Keratinocyte (primary cell): ENCODE results near the gene GMEB2. TPM values are rescaled to one million over a fixed set of nuclear protein-coding genes. Genes with fewer than 3 reads are reported as not detected.

Experiments
- DNase-seq: peaks from one replicate; pipeline ENCODE4 v3.0.0-alpha.2; 2011; ENCODE audit warnings: low read depth, missing footprints, low spot score
- FAIRE-seq: peaks from 2 replicates; lab custom pipeline; 2011; peaks lifted over from hg19 to GRCh38; lab: Jason Lieb, UNC
- H2AFZ ChIP-seq: 2 replicates; pipeline ENCODE4 v1.6.0; 2012; ENCODE audit warnings: low read length, control low read depth, inconsistent platforms; ENCODE audit not compliant: control insufficient read depth
- H3K27ac ChIP-seq: 2 replicates; pipeline ENCODE4 v1.5.1; 2011; ENCODE audit warnings: low read length; ENCODE audit not compliant: control insufficient read depth, insufficient read depth
- H3K27me3 ChIP-seq: 3 replicates; pipeline ENCODE4 v1.6.0; 2011; ENCODE audit warnings: low read length; ENCODE audit not compliant: control insufficient read depth, insufficient read depth; ENCODE audit errors: extremely low read depth
- H3K36me3 ChIP-seq, 2 experiments: 2 replicates in 1 of 2; 3 replicates in 1 of 2; pipeline ENCODE4 v1.5.1; 2011; ENCODE audit warnings: low read length in 2 of 2, mild to moderate bottlenecking in 1 of 2; ENCODE audit not compliant: control insufficient read depth in 2 of 2, insufficient read depth in 2 of 2; ENCODE audit errors: extremely low read depth in 1 of 2
- H3K4me1 ChIP-seq: 3 replicates; pipeline ENCODE4 v1.5.1; 2011; ENCODE audit warnings: low read length; ENCODE audit not compliant: control insufficient read depth, insufficient read depth; ENCODE audit errors: extremely low read depth
- H3K4me2 ChIP-seq: 3 replicates; pipeline ENCODE4 v1.6.0; 2011; ENCODE audit warnings: low read depth, low read length; ENCODE audit not compliant: control insufficient read depth, insufficient read depth; ENCODE audit errors: extremely low read depth
- H3K4me3 ChIP-seq, 3 experiments: fragments of 200-600 bp in 1 of 3; sonication (generic) in 1 of 3; 2 replicates in 2 of 3; 3 replicates in 1 of 3; pipeline ENCODE4 v1.5.1; 2011 to 2016; ENCODE audit warnings: low read length in 3 of 3, mild to moderate bottlenecking in 3 of 3, control low read depth in 2 of 3, inconsistent platforms in 1 of 3, low read depth in 1 of 3, mixed read lengths in 1 of 3, mixed run types in 1 of 3, moderate library complexity in 1 of 3; ENCODE audit not compliant: control insufficient read depth in 2 of 3, insufficient read depth in 2 of 3; ENCODE audit errors: extremely low read depth in 1 of 3
- H3K79me2 ChIP-seq: 2 replicates; pipeline ENCODE4 v1.6.0; 2012; ENCODE audit warnings: low read length; ENCODE audit not compliant: control insufficient read depth, insufficient read depth
- H3K9ac ChIP-seq: 3 replicates; pipeline ENCODE4 v1.6.0; 2011; ENCODE audit warnings: low read length; ENCODE audit not compliant: control insufficient read depth, insufficient read depth; ENCODE audit errors: extremely low read depth
- H3K9me1 ChIP-seq: 3 replicates; pipeline ENCODE4 v1.6.0; 2011; ENCODE audit warnings: low read length; ENCODE audit not compliant: control insufficient read depth, insufficient read depth; ENCODE audit errors: extremely low read depth
- H3K9me3 ChIP-seq: 2 replicates; pipeline ENCODE4 v1.5.1; 2012; ENCODE audit warnings: low read depth, low read length; ENCODE audit not compliant: control insufficient read depth
- H4K20me1 ChIP-seq: 3 replicates; pipeline ENCODE4 v1.6.0; 2011; ENCODE audit warnings: low read length; ENCODE audit not compliant: control insufficient read depth, insufficient read depth; ENCODE audit errors: extremely low read depth
- CTCF ChIP-seq, 3 experiments: IDR thresholded peaks in 1 of 3; conservative IDR thresholded peaks in 1 of 3; optimal IDR thresholded peaks in 1 of 3; 2 replicates in 2 of 3; 3 replicates in 1 of 3; pipeline versions ENCODE3 to v1.5.1; 2011; ENCODE audit warnings: low read length in 3 of 3, mild to moderate bottlenecking in 3 of 3, moderate library complexity in 2 of 3, control low read depth in 1 of 3, inconsistent platforms in 1 of 3; ENCODE audit not compliant: insufficient read depth in 2 of 3; ENCODE audit errors: extremely low read depth in 1 of 3
- EZH2 ChIP-seq: IDR thresholded peaks from one replicate; pipeline ENCODE4 v1.6.1; 2012; ENCODE audit warnings: inconsistent platforms, mild to moderate bottlenecking, low read length, moderate library complexity
- dilution Hi-C: fragments of 300-500 bp; cut with MboI; formaldehyde crosslinking; loops from one replicate; pipeline ENCODE4 v1.7.0; 2020; ENCODE audit warnings: low sequenced_read_pairs; ENCODE audit not compliant: extremely low pct_ligation_motif_present
- polyA plus RNA-seq, 5 experiments: library from polyadenylated mRNA; depleted of rRNA in 3 of 5; stranded (reverse) in 3 of 5; stranded (forward) in 1 of 5; unstranded in 1 of 5; fragments of >200 nt; gene quantifications; 1 replicate in 1 of 5; 2 replicates in 3 of 5; 3 replicates in 1 of 5; pipeline versions ENCODE4 v1.2.1 to v1.2.3, GENCODE V29; 2011 to 2012; ENCODE audit warnings: missing spikeins in 2 of 5, low read depth in 1 of 5, low replicate concordance in 1 of 5

Gene GMEB2
- polyA plus RNA-seq, 1 donor (not counting 4 experiments of a cell fraction or from before 2014, with no cell fraction given) = 5.1 TPM

GRCh38 chr20:63578224-63579016 is 48.5 kb downstream of the GMEB2 start:
- Histone ChIP-seq H3K4me3 (no peak overlapping the region), H3K36me3 (no peaks in the 10 kb centered on the region), H3K4me2 (no peak overlapping the region), H3K4me1 (peaks cover 9% of the 10 kb centered on the region), H2AFZ (no peak overlapping the region), H3K9me3 (no peaks in the 10 kb centered on the region), H3K27ac (no peak overlapping the region), H3K27me3 (no peaks in the 10 kb centered on the region), H3K9me1 (no peaks in the 10 kb centered on the region), H4K20me1 (no peaks in the 10 kb centered on the region), H3K79me2 (peaks cover 4% of the 10 kb centered on the region), H3K9ac (no peak overlapping the region)
- no peak for FAIRE-seq
- dilution Hi-C loops = no loop called here
- TF ChIP-seq EZH2 (no peak), CTCF (optimal IDR thresholded peaks at IDR 0.05 in 1 of 3, IDR thresholded peaks at IDR 0.05 in 1 of 3, conservative IDR thresholded peaks at IDR 0.05 in 1 of 3; ENCODE audit: extremely low read depth in 1 of 3, insufficient read depth in 2 of 3, low read length in 3 of 3) (no peak)
- DNase-seq = no peak

GRCh38 chr20:63577317-63577894 is 49.5 kb downstream of the GMEB2 start:
- H2AFZ ChIP-seq = no peak overlapping the region
- H3K4me1 ChIP-seq = peaks cover 15% of the 10 kb centered on the region
- H3K9me3 ChIP-seq = no peaks in the 10 kb centered on the region
- no peaks in the 10 kb centered on the region for H3K27me3 ChIP-seq
- TF ChIP-seq CTCF (optimal IDR thresholded peaks at IDR 0.05 in 1 of 3, IDR thresholded peaks at IDR 0.05 in 1 of 3, conservative IDR thresholded peaks at IDR 0.05 in 1 of 3; ENCODE audit: extremely low read depth in 1 of 3, insufficient read depth in 2 of 3, low read length in 3 of 3) (no peak), EZH2 (no peak)
- no peaks in the 10 kb centered on the region for H4K20me1 ChIP-seq
- DNase-seq = no peak
- H3K4me3 ChIP-seq = no peak overlapping the region
- peaks cover 0 to 3% of the 10 kb centered on the region in 2 experiments for H3K36me3 ChIP-seq
- H3K4me2 ChIP-seq = no peak overlapping the region
- H3K9ac ChIP-seq = no peak overlapping the region
- H3K9me1 ChIP-seq = no peaks in the 10 kb centered on the region
- FAIRE-seq = no peak
- dilution Hi-C loops = no loop called here
- no peak overlapping the region for H3K27ac ChIP-seq
- peaks cover 14% of the 10 kb centered on the region for H3K79me2 ChIP-seq
